K562 (cell line): ENCODE results near the gene DAG1. TPM values are rescaled to one million over a fixed set of nuclear protein-coding genes. Genes with fewer than 3 reads are reported as not detected.

Experiments used
- CREBBP ChIP-seq: IDR thresholded peaks from one replicate; pipeline ENCODE4 v1.6.1; 2012; ENCODE audit warnings: low read depth, mild to moderate bottlenecking, control low read depth, inconsistent platforms, low read length
- CXXC5 ChIP-seq: fragments of 250-450 bp; sonication (Bioruptor Pico); IDR thresholded peaks from 2 replicates; pipeline ENCODE4 v1.8.0; 2022; ENCODE audit warnings: inconsistent platforms, mild to moderate bottlenecking, moderate library complexity
- E2F6 ChIP-seq, 2 experiments: IDR thresholded peaks; 2 replicates each; pipeline ENCODE4 v1.6.1; 2011; ENCODE audit warnings: borderline replicate concordance in 1 of 2, control low read depth in 1 of 2, low read depth in 1 of 2, low read length in 1 of 2, mild to moderate bottlenecking in 1 of 2, mixed read lengths in 1 of 2, moderate library complexity in 1 of 2; ENCODE audit not compliant: insufficient read depth in 1 of 2, insufficient read length in 1 of 2, poor library complexity in 1 of 2, severe bottlenecking in 1 of 2; ENCODE audit errors: extremely low read depth in 1 of 2
- ETS1 ChIP-seq: conservative IDR thresholded peaks from 2 replicates; pipeline ENCODE4 v1.6.1; 2011; ENCODE audit warnings: low read depth, mild to moderate bottlenecking, low read length; ENCODE audit not compliant: control insufficient read depth
- GTF2F1 ChIP-seq: IDR thresholded peaks from 2 replicates; pipeline ENCODE4 v1.6.1; 2011; ENCODE audit warnings: low read depth, low read length, improper control_type of control experiment
- HCFC1 ChIP-seq: IDR thresholded peaks from 2 replicates; pipeline ENCODE4 v1.6.1; 2012; ENCODE audit warnings: low read depth, low read length, improper control_type of control experiment
- HDAC2 ChIP-seq: fragments of 450-650 bp; IDR thresholded peaks from 2 replicates; pipeline ENCODE4 v1.6.1; 2016; ENCODE audit warnings: mild to moderate bottlenecking
- ID3 ChIP-seq, 2 experiments: fragments of 250-450 bp in 1 of 2; fragments of 450-650 bp in 1 of 2; sonication (Bioruptor Pico) in 1 of 2; IDR thresholded peaks; 2 replicates each; pipeline versions ENCODE4 v1.6.1 to v1.8.0; 2016 to 2021; ENCODE audit warnings: mild to moderate bottlenecking in 2 of 2, moderate library complexity in 2 of 2, missing compliant biosample characterization in 1 of 2, missing genetic modification characterization in 1 of 2
- KLF10 ChIP-seq: fragments of 250-450 bp; sonication (Bioruptor Pico); IDR thresholded peaks from 2 replicates; pipeline ENCODE4 v1.6.1; 2021; ENCODE audit warnings: matching md5 sums
- PRDM10 ChIP-seq: fragments of 450-650 bp; IDR thresholded peaks from 2 replicates; pipeline ENCODE4 v1.6.1; 2018; ENCODE audit not compliant: partially characterized antibody
- SRSF7 ChIP-seq: fragments of 200-400 bp; formaldehyde crosslinking; optimal IDR thresholded peaks from 2 replicates; pipeline ENCODE3; 2017; ENCODE audit warnings: mild to moderate bottlenecking, low read depth, low read length
- ZNF175 ChIP-seq: fragments of 200-800 bp; sonication (Bioruptor generic); IDR thresholded peaks from 2 replicates; pipeline ENCODE4 v1.6.1; 2016; ENCODE audit warnings: low read depth, mild to moderate bottlenecking, missing genetic modification characterization, missing compliant biosample characterization
- ZNF77 ChIP-seq: fragments of 250-450 bp; sonication (Bioruptor Pico); IDR thresholded peaks from 2 replicates; pipeline ENCODE4 v1.5.0; 2020
- polyA plus RNA-seq, 8 experiments: library from polyadenylated mRNA; depleted of rRNA in 4 of 8; stranded (reverse) in 5 of 8; unstranded in 3 of 8; fragments of >200 nt; fragmentation: Nextera tagmentation in 2 of 8; fragmentation: Illumina TruSeq in 1 of 8; extraction: Ambion mirVana in 2 of 8; extraction: Trizol in 1 of 8; gene quantifications; 2 replicates each; pipeline versions ENCODE4 v1.2.1 to v1.2.3, GENCODE V29; 2011 to 2014; ENCODE audit warnings: inconsistent platforms in 1 of 8, missing spikeins in 1 of 8
- total RNA-seq, 7 experiments: library from RNA; depleted of rRNA in 6 of 7; stranded (reverse); fragments of >200 nt in 6 of 7; fragmentation: Illumina TruSeq in 2 of 7; extraction: Trizol in 2 of 7; gene quantifications; 2 replicates each; pipeline versions ENCODE4 v1.2.1 to v1.2.3, GENCODE V29; 2011 to 2021; ENCODE audit warnings: low replicate concordance in 1 of 7
- TF ChIP-seq, protein P1 (sequence below), 2 experiments: fragments of 200-800 bp in 1 of 2; sonication (Bioruptor generic) in 1 of 2; sonication (generic) in 1 of 2; formaldehyde crosslinking in 1 of 2; IDR thresholded peaks in 1 of 2; conservative IDR thresholded peaks in 1 of 2; 2 replicates each; pipeline versions ENCODE4 v1.5.0 to v1.6.1; 2016 to 2020; ENCODE audit warnings: missing compliant biosample characterization in 1 of 2, missing genetic modification characterization in 1 of 2, missing genetic modification reagents in 1 of 2
- TF ChIP-seq, protein P2 (sequence below), 3 experiments: IDR thresholded peaks in 2 of 3; conservative IDR thresholded peaks in 1 of 3; 2 replicates each; pipeline ENCODE4 v1.5.1; 2011 to 2012; ENCODE audit warnings: low read length in 3 of 3, mild to moderate bottlenecking in 3 of 3, control low read depth in 2 of 3, improper control_type of control experiment in 1 of 3, inconsistent platforms in 1 of 3, low read depth in 1 of 3, mixed read lengths in 1 of 3, moderate library complexity in 1 of 3; ENCODE audit not compliant: insufficient read depth in 2 of 3

The DAG1 gene
- total and polyA plus RNA-seq, 9 of the 15 experiments (the other 6 are each of a cell fraction or from before 2014, with no cell fraction given) = 0.29 to 19.6 (median 8.2) TPM

DNA sequence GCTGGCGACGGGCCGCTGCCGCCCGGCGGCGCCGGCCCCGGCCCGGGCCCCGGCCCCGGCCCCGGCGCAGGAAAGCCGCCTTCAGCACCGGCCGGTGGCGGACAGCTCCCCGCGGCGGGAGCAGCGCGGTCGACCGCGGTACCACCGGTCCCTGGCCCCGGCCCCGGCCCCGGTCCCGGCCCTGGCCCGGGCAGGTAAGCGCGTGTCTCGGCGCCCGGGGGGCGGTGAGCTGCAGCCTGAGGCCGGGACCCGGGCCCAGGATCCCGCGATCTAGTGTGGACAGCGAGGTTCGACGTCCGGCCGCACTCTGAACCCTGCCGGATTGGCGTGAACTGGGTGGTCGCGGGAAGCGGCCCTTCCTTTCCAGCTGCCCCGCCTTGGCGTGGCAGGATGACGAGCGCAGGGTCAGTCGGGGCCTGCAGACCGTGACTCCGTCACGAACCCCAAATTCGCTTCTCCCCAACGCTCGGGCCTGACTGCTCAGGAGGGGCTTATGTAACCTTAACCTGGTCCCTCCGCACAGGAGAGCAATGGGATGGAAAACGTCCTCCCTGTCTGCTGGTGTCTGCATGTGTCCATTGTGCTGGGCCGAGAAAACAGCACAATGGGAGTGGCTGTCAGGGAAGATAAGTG lies 84.7 kb downstream of the DAG1 start (continued):
- TF ChIP-seq ETS1 = peak; percentile 66; the same call in 1 of the 2 replicates
- TF ChIP-seq, protein P1, sequence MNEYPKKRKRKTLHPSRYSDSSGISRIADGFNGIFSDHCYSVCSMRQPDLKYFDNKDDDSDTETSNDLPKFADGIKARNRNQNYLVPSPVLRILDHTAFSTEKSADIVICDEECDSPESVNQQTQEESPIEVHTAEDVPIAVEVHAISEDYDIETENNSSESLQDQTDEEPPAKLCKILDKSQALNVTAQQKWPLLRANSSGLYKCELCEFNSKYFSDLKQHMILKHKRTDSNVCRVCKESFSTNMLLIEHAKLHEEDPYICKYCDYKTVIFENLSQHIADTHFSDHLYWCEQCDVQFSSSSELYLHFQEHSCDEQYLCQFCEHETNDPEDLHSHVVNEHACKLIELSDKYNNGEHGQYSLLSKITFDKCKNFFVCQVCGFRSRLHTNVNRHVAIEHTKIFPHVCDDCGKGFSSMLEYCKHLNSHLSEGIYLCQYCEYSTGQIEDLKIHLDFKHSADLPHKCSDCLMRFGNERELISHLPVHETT (CRISPR knock-in tag; conservative IDR thresholded peaks at IDR 0.05 in 1 of 2, IDR thresholded peaks at IDR 0.05 in 1 of 2) = peak in 1 of 2 experiments; percentile 94; a peak in 2 of 4 replicates
- no peak for TF ChIP-seq GTF2F1
- no peak for TF ChIP-seq KLF10
- TF ChIP-seq ZNF175 (CRISPR knock-in tag) = peak; percentile 42; the same call in 1 of the 2 replicates
- no peak for TF ChIP-seq HDAC2
- TF ChIP-seq HCFC1 = no peak
- TF ChIP-seq ID3 (CRISPR knock-in tag; IDR thresholded peaks at IDR 0.05) = no peak
- no peak for TF ChIP-seq ID3 (tag; IDR thresholded peaks at IDR 0.05)
- TF ChIP-seq CXXC5 = peak; percentile 57
- TF ChIP-seq E2F6 (IDR thresholded peaks at IDR 0.05; ENCODE audit: borderline replicate concordance in 1 of 2, extremely low read depth in 1 of 2, insufficient read depth in 1 of 2, insufficient read length in 1 of 2, low read depth in 1 of 2, low read length in 1 of 2, poor library complexity in 1 of 2, severe bottlenecking in 1 of 2) = peak in 1 of 2 experiments; percentile 57
- no peak for TF ChIP-seq CREBBP
- TF ChIP-seq, protein P2, sequence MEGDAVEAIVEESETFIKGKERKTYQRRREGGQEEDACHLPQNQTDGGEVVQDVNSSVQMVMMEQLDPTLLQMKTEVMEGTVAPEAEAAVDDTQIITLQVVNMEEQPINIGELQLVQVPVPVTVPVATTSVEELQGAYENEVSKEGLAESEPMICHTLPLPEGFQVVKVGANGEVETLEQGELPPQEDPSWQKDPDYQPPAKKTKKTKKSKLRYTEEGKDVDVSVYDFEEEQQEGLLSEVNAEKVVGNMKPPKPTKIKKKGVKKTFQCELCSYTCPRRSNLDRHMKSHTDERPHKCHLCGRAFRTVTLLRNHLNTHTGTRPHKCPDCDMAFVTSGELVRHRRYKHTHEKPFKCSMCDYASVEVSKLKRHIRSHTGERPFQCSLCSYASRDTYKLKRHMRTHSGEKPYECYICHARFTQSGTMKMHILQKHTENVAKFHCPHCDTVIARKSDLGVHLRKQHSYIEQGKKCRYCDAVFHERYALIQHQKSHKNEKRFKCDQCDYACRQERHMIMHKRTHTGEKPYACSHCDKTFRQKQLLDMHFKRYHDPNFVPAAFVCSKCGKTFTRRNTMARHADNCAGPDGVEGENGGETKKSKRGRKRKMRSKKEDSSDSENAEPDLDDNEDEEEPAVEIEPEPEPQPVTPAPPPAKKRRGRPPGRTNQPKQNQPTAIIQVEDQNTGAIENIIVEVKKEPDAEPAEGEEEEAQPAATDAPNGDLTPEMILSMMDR (IDR thresholded peaks at IDR 0.05 in 2 of 3, conservative IDR thresholded peaks at IDR 0.05 in 1 of 3; ENCODE audit: insufficient read depth in 2 of 3, low read depth in 1 of 3, low read length in 3 of 3) = no peak
- TF ChIP-seq SRSF7 = no peak
- no peak for TF ChIP-seq PRDM10
- no peak for TF ChIP-seq ZNF77
